IMR-90 (cell line): ENCODE results near the gene ACTC1.

Source experiments
- CEBPB ChIP-seq: IDR thresholded peaks from 2 replicates; pipeline ENCODE4 v1.6.1; 2012; ENCODE audit warnings: low read depth, low read length, improper control_type of control experiment
- CTCF ChIP-seq: conservative IDR thresholded peaks from 2 replicates; pipeline ENCODE4 v1.5.1; 2012; ENCODE audit warnings: mild to moderate bottlenecking, low read depth, low read length, improper control_type of control experiment
- ELK1 ChIP-seq: fragments of 150-350 bp; IDR thresholded peaks from 2 replicates; pipeline ENCODE4 v1.6.1; 2016; ENCODE audit warnings: low read depth, mild to moderate bottlenecking, low read length, moderate library complexity, borderline replicate concordance
- FOS ChIP-seq: fragments of 150-350 bp; IDR thresholded peaks from 2 replicates; pipeline ENCODE4 v1.6.1; 2016; ENCODE audit warnings: low read depth, low read length
- MAZ ChIP-seq: IDR thresholded peaks from 2 replicates; pipeline ENCODE4 v1.6.1; 2012; ENCODE audit warnings: low read depth, mild to moderate bottlenecking, low read length, improper control_type of control experiment, moderate library complexity, borderline replicate concordance
- MXI1 ChIP-seq: IDR thresholded peaks from 2 replicates; pipeline ENCODE4 v1.6.1; 2012; ENCODE audit warnings: low read depth, mild to moderate bottlenecking, low read length, moderate library complexity, borderline replicate concordance
- POLR2A ChIP-seq: IDR thresholded peaks from 2 replicates; pipeline ENCODE4 v1.6.1; 2012; ENCODE audit warnings: mild to moderate bottlenecking, low read depth, low read length
- RAD21 ChIP-seq: IDR thresholded peaks from 2 replicates; pipeline ENCODE4 v1.6.1; 2012; ENCODE audit warnings: low read length, improper control_type of control experiment
- RFX5 ChIP-seq: IDR thresholded peaks from 2 replicates; pipeline ENCODE4 v1.8.0; 2012; ENCODE audit warnings: low read depth, mild to moderate bottlenecking, low read length, moderate library complexity
- SMC3 ChIP-seq: fragments of 150-350 bp; IDR thresholded peaks from 2 replicates; pipeline ENCODE4 v1.6.1; 2016; ENCODE audit warnings: low read depth, mild to moderate bottlenecking, antibody characterized with exemption, low read length, moderate library complexity

- TF ChIP-seq POLR2A (no peak), RAD21 (no peak), CTCF (no peak), FOS (no peak), ELK1 (no peak), RFX5 (no peak), CEBPB (no peak), SMC3 (no peak), MAZ (no peak), MXI1 (no peak)
Observed at GRCh38 chr15:34813446-34814190, 18.3 kb upstream of the ACTC1 start.
